GM23338 (cell line): ENCODE results near the gene CD38.

Experiments used
- CREB1 ChIP-seq: fragments of 250-450 bp; sonication (Bioruptor Pico); IDR thresholded peaks from 2 replicates; pipeline ENCODE4 v1.5.0; 2020; ENCODE audit warnings: low read depth, mild to moderate bottlenecking, moderate library complexity
- EZH2 ChIP-seq: fragments of 200-600 bp; sonication (generic); IDR thresholded peaks from one replicate; pipeline ENCODE4 v1.8.0; 2017; ENCODE audit warnings: antibody characterized with exemption, mild to moderate bottlenecking, low read depth; ENCODE audit not compliant: unreplicated experiment
- EZH2phosphoT487 ChIP-seq: fragments of 200-600 bp; sonication (generic); IDR thresholded peaks from one replicate; pipeline ENCODE4 v1.8.1; 2018; ENCODE audit warnings: antibody characterized with exemption; ENCODE audit not compliant: unreplicated experiment
- JUNB ChIP-seq: IDR thresholded peaks from one replicate; pipeline ENCODE4 v1.6.1; 2016; ENCODE audit warnings: antibody characterized with exemption; ENCODE audit not compliant: unreplicated experiment
- NANOG ChIP-seq: IDR thresholded peaks from 2 replicates; pipeline ENCODE4 v1.6.1; 2016; ENCODE audit warnings: antibody characterized with exemption, borderline replicate concordance
- POLR2AphosphoS5 ChIP-seq: IDR thresholded peaks from 2 replicates; pipeline ENCODE4 v1.6.1; 2016; ENCODE audit warnings: antibody characterized with exemption, low read depth
- ZNF331 ChIP-seq: fragments of 250-450 bp; sonication (Bioruptor Pico); IDR thresholded peaks from 2 replicates; pipeline ENCODE4 v1.5.0; 2020; ENCODE audit warnings: low read depth, mild to moderate bottlenecking, moderate library complexity
- TF ChIP-seq, protein P1 (sequence below): IDR thresholded peaks from one replicate; pipeline ENCODE4 v1.6.1; 2018; ENCODE audit warnings: antibody characterized with exemption; ENCODE audit not compliant: unreplicated experiment
- TF ChIP-seq, protein P2 (sequence below), 2 experiments: fragments of 200-600 bp in 1 of 2; sonication (generic) in 1 of 2; conservative IDR thresholded peaks; 2 replicates each; pipeline versions ENCODE4 v1.5.1 to v1.6.1; 2016 to 2017; ENCODE audit warnings: antibody characterized with exemption in 2 of 2, low read depth in 2 of 2, mild to moderate bottlenecking in 2 of 2, moderate library complexity in 1 of 2

GRCh38 chr4:15737255-15737654, 40.9 kb upstream of the CD38 start:
- TF ChIP-seq POLR2AphosphoS5 = no peak
- TF ChIP-seq, protein P1, sequence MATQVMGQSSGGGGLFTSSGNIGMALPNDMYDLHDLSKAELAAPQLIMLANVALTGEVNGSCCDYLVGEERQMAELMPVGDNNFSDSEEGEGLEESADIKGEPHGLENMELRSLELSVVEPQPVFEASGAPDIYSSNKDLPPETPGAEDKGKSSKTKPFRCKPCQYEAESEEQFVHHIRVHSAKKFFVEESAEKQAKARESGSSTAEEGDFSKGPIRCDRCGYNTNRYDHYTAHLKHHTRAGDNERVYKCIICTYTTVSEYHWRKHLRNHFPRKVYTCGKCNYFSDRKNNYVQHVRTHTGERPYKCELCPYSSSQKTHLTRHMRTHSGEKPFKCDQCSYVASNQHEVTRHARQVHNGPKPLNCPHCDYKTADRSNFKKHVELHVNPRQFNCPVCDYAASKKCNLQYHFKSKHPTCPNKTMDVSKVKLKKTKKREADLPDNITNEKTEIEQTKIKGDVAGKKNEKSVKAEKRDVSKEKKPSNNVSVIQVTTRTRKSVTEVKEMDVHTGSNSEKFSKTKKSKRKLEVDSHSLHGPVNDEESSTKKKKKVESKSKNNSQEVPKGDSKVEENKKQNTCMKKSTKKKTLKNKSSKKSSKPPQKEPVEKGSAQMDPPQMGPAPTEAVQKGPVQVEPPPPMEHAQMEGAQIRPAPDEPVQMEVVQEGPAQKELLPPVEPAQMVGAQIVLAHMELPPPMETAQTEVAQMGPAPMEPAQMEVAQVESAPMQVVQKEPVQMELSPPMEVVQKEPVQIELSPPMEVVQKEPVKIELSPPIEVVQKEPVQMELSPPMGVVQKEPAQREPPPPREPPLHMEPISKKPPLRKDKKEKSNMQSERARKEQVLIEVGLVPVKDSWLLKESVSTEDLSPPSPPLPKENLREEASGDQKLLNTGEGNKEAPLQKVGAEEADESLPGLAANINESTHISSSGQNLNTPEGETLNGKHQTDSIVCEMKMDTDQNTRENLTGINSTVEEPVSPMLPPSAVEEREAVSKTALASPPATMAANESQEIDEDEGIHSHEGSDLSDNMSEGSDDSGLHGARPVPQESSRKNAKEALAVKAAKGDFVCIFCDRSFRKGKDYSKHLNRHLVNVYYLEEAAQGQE = no peak
- TF ChIP-seq, protein P2, sequence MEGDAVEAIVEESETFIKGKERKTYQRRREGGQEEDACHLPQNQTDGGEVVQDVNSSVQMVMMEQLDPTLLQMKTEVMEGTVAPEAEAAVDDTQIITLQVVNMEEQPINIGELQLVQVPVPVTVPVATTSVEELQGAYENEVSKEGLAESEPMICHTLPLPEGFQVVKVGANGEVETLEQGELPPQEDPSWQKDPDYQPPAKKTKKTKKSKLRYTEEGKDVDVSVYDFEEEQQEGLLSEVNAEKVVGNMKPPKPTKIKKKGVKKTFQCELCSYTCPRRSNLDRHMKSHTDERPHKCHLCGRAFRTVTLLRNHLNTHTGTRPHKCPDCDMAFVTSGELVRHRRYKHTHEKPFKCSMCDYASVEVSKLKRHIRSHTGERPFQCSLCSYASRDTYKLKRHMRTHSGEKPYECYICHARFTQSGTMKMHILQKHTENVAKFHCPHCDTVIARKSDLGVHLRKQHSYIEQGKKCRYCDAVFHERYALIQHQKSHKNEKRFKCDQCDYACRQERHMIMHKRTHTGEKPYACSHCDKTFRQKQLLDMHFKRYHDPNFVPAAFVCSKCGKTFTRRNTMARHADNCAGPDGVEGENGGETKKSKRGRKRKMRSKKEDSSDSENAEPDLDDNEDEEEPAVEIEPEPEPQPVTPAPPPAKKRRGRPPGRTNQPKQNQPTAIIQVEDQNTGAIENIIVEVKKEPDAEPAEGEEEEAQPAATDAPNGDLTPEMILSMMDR (conservative IDR thresholded peaks at IDR 0.05; ENCODE audit: low read depth in 2 of 2) = peak; percentile 23 to 49
- TF ChIP-seq EZH2 = no peak
- no peak for TF ChIP-seq CREB1 (CRISPR knock-in tag)
- no peak for TF ChIP-seq EZH2phosphoT487
- no peak for TF ChIP-seq JUNB
- no peak for TF ChIP-seq NANOG
- TF ChIP-seq ZNF331 = no peak
